B cell (primary cell): ENCODE results near the gene GPR4.

Experiments
- EZH2 ChIP-seq: IDR thresholded peaks from 2 replicates; pipeline ENCODE4 v1.6.1; 2012; ENCODE audit warnings: borderline replicate concordance, low read depth, mild to moderate bottlenecking, moderate library complexity, low read length; ENCODE audit not compliant: insufficient read depth, poor library complexity, severe bottlenecking
- TF ChIP-seq, protein P1 (sequence below): fragments of 200-600 bp; IDR thresholded peaks from one replicate; pipeline ENCODE4 v1.8.0; 2022; ENCODE audit warnings: antibody characterized with exemption, mild to moderate bottlenecking

GRCh38 chr19:45571457-45572220 is 30.4 kb downstream of the GPR4 start:
- TF ChIP-seq, protein P1, sequence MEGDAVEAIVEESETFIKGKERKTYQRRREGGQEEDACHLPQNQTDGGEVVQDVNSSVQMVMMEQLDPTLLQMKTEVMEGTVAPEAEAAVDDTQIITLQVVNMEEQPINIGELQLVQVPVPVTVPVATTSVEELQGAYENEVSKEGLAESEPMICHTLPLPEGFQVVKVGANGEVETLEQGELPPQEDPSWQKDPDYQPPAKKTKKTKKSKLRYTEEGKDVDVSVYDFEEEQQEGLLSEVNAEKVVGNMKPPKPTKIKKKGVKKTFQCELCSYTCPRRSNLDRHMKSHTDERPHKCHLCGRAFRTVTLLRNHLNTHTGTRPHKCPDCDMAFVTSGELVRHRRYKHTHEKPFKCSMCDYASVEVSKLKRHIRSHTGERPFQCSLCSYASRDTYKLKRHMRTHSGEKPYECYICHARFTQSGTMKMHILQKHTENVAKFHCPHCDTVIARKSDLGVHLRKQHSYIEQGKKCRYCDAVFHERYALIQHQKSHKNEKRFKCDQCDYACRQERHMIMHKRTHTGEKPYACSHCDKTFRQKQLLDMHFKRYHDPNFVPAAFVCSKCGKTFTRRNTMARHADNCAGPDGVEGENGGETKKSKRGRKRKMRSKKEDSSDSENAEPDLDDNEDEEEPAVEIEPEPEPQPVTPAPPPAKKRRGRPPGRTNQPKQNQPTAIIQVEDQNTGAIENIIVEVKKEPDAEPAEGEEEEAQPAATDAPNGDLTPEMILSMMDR, result no peak
- TF ChIP-seq EZH2, result no peak
